Medulla oblongata (tissue), 1 donor: ENCODE measurements around the gene ENPP3.

Source experiments
- DNase-seq: peaks from one replicate; pipeline ENCODE4 v3.0.0-alpha.2; 2015; ENCODE audit errors: extremely low spot score

Gene ENPP3

DNA sequence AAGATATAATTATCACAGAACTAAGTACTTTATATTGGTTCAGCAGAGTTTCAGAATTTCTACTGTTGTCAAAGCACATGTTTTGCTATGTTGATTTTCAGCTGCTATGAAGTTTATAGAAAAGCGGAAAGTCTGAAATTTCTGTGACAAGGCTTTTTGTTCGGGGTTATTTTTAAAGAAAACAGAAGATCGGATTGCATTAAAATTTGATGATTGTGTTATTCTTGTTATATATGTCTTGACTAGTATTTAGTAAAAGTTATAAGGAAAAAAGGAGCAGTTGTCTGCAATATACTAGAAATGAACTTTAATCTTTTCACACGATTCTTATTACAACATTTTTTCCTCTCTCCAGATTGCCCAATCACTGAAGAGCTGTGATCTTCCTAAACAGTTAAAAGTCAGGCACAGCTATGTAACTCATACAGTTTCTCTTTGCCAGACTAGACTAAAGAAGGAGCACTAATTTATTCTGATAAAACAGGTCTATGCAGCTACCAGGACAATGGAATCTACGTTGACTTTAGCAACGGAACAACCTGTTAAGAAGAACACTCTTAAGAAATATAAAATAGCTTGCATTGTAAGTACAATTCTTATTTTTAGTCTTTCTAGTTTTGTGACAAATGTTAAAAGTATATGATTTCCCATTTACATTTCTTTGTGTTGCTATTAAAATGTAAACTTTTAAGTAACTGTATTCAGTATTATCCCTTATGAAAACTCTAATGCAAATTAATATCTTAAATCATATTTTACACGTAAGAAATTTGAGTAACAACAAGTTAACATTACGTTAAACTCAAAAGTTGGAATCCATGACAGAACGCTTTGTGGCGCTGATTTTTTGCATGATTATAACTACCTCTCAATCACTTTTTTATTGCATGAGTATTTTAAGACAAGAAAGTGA lies at the start of gene ENPP3:
Gene ENPP3, plus strand, starts transcription at position 423 of the 913 bp plus-strand sequence. Its CDS starts 83 bp downstream, at position 506.
- DNase-seq = no peak

DNA sequence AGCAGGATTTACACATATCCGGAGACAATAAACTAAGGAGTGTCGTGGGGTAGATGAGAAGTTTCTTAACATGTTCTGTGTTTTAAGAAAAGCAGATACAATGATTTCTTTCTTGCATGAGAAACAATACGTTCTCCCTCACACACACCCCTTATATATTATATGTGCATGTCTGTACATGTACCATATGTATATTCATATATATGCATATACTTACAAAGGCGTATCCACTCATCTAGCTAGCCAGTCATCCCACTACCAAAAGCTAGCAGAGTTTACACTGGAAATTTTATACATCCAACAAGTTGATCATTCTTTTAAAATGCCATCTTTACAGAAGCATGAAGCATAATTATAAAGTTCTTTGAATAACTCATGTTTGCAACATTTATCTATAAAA lies 49.2 kb upstream of the ENPP3 start:
- DNase-seq = no peak

DNA sequence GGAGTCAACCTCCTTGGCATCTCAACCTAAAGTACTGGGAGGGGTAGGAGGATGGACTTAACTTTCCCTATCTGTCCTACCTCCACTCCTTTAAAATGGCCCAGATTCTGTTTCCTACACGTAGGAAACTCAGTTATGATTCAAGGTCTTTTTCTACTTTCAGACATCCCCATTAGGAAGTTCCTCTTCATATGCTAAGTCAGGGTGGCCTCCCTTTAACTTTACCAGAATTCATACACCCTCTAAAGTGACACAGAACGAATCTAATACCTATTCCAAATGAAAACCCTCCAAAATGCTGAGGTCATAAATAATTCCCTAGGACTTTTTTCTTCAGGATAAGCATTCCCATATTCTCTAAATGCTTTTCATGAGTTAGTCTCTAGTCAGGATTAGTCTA lies 48.5 kb upstream of the ENPP3 start:
- DNase-seq = no peak

DNA sequence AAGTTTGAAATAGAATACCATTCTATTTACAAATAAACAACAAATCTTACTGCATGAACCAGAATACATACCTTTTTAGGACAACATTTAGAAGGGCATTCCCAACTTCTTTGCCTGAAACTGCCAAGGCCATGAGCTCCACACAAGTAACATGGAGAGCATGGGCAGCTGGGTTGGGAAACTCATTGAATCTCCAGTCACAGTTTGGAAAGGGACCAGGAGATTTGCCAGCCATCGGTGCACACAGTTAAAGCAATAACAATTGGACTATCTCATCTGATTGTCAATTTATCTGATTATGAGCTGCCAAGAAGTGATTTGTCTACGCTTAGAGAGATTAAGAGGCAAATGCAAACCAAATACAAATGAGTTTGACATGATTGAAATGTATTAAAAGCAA lies 44.2 kb upstream of the ENPP3 start:
- no peak for DNase-seq

DNA sequence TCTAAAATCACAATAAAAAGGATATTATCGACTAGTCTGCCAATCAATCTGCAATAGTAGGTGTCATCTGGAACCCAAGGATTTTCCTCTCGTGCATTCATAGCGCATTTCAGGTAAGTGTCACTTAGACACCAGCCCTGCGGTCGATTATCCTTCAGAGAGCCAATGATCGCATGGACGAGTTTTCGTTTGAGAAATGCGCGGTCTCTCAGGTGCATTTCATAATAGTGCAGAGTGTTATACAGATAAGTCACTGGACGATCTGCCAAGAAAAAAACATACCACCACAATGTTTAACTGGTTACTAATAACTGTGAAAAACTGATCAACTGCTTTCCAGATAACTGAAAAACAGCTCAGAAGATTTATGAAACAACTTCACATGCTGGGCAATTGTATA lies 43.0 kb upstream of the ENPP3 start:
- DNase-seq = no peak

DNA sequence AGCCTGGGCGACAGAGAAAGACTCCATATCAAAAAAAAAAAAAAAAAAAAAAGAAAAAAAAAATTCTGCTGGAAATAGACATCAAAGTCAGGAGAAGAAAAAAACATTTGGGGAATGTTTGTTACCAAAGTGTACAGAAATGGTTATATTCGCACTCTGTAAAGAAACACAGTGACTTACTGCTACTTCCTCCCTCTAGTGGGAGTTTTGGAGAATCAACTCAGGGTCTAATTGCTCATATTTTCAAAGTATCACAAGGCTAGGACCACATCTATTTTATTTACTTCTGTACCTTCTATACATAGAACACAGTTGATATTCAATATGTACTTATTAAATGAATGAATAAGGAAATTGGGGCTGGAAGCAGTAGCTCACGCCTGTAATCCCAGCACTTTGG lies 39.7 kb upstream of the ENPP3 start:
- no peak for DNase-seq

DNA sequence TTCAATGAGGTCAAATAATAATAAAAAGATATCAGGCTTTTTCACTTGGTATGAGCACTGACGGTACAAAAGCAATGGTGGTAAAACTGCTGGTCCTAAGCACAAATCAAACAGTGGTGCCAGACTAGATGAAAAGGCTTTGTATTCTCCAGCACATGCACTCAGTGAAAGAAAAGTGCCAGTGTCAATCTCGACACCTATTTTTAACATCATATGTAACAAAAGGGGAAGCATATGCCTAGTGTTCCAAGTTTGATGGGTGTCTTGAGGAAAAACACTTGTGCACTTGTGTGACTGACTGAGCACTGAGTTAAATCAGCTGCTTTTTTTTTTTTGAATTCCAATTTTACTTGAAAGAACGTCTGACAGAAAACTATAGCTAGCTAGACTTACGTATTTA lies 36.4 kb upstream of the ENPP3 start:
- DNase-seq = peak; percentile 47

DNA sequence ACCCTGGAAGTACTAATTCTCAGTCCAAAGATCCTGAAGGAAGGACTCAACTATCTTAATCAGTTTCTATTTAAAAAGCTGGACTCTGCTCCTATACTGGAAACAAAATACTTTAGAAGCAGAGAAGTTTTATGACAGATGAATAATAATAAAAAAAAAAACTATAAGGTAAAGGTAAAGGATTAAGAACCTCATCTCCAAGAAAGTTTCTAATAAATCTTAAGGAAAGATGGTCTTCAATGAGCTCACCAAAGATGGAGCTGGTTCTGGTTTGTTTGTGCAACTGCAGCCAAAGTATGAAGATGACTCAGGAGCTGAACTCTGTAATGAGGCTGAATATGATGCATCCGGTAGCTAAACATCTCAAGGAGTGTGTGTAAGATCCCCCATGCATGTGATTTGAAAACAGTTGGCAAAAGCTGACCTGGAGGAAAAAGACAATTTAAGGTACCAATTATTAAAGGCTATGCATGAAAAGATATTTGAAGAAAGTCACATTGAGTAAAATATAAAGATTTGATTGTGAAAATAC lies 34.3 kb upstream of the ENPP3 start:
- DNase-seq = no peak

DNA sequence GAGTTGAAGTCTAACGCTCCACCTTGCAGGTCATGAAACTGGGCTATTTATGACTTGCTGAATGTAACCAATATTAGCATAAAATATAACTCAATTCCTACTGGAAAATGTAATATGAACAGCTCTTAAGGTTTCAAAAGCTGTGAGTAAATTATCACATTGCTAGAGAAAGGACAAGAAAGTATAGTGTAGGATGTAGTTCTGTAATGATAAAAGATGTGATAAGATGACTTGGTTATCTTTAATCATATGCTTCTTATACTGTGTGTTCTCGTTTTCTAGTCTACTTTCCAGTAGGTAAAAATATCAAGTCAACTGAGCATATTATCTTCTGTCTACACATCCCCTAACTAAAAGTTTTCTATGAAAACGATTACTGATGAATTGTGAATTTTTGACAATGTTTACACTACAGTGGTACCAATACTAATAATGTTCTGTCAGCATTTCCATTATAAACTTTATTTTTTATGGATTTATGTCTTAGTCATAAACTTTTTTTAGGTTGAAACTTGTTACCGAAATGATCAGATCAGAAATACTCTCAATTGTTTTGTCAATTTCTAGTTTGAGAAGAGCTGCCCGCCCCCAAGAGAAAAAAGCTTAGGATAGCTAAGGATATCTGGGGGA lies 23.7 kb upstream of the ENPP3 start:
- DNase-seq = no peak

DNA sequence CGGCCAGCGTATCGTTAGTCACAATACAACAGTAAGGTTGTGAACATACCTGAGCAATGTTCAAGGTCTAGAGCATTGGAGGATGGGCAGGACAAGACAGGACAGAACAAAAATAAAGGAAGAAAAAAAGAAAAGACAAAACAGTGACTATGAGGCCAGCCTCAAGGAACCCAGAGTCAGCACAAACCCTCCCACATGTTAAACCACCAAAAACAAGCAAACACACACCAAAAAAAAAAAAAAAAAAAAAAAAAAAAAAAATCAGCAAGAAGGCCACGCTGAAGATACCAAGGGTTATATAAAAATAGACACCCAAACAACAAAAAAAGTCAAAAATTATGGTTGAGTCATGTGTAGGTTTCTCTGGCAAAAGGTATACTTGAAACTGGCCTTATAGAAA lies 21.8 kb upstream of the ENPP3 start:
- DNase-seq = no peak

DNA sequence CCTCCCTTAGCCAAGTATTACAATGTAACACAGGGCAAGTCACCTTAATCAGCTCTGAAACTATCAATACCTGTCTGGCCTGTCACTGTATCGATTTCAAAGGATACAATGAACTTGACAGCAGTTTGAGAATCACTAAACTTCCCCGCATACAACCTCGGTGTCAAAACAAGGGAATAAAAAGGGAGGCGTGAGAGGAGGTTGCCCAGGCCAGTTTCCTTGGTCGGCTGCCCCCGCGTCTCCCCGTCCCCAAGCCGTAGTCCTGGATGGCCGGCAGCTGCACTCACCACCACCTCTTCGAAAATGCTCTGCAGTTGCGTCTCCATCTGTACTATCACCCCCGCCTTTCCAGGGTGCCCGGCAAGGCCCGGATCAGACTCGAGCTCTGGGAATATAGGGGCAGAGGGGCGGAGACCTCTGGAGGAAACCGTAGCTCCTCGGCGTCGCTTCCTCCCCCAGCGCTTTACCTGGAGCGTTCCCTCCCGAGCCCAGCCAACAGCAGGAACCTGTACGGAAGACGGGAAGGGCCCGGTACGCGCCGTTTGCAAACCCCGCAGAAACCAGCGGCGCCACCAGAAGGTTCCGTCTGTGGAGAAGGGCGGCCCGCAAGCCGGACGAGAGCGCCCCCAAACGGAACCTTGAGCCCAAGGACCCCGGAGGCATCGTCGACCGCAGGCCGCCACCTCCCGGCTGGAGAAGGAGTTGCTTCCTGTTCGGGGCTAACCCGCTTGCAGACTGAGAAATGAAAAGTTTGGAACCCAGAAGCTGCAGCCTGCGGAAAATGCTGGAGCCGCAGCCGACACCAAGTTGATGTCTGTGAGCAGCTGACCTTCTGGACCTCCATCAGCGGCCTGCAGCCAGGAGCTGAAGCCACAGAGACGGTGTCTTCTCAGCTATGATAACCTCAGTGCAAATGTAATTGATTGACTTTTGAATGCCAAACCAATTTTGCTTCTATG lies 9.1 kb upstream of the ENPP3 start, which contains the start of gene MED23:
Gene MED23, minus strand, starts transcription at position 519 of the 959 bp plus-strand sequence. Its CDS starts 193 bp downstream, at position 326.
- peak; percentile 96 for DNase-seq

DNA sequence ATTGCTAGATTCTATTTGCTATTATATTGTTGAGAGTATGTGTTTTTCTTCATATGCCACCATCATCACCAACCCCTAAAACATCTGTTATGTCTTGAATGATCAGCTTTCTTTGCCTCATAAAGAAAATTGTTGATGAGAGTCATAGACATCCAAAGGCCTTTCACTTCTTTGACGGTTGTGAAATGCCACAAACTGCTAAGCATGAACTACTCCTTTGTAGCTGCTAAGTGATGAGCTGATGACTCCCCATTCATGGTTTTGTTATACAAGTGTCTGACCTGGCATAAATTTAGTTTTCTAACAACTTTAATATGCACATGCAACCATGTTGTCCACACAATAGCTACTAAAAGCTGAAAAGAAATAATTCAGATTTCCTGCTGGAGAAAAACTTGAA lies 8.4 kb upstream of the ENPP3 start:
- peak; percentile 13 for DNase-seq

DNA sequence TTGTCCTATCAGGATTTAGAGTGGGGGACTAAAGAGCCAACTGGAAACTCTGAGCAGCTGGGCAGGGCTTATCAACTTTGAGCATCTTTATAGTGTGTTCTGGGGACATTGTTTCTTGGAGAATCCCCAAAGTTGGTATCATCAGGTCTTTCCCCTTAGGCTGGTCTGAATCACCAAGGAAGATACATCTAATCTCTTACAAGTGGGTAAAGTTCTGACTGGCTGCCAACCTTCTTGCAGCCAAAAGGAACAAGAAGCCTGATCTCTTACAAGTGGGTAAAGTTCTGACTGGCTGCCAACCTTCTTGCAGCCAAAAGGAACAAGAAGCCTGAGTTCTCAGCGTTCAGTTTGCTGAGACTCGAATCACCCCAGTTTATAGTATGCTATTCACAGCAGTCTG lies 7.5 kb upstream of the ENPP3 start:
- peak; percentile 20 for DNase-seq

DNA sequence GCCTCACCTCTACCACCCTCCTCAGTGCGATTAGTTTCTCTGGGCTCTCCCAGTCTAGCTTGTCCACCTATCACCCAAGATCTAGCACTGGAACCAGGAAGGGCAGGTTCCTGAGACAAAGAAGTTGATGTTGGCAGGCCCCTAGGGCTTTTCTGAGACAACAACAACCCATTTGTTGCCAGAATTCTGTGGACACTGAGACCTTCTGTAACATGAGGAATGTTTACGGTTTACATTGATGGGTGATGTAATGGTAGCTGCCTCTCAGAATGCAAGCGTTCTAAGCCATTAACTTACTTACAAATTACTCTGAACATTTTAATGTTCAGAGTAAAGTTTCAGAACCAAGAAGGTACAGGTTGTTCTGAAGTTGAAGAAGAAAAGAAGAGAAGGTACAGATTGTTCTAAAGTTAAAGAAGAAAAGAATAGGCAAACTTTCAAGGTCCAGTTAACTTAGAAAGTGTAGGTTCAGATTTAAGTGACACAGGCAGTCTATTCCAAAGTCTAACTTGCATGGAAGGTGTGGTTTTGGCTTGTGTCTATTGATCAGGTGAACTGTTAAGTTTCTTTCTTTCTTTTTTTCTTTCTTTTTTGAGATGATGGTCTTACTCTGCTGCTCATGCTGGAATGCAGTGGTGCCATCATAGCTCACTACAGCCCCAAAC lies 5.3 kb upstream of the ENPP3 start:
- no peak for DNase-seq

DNA sequence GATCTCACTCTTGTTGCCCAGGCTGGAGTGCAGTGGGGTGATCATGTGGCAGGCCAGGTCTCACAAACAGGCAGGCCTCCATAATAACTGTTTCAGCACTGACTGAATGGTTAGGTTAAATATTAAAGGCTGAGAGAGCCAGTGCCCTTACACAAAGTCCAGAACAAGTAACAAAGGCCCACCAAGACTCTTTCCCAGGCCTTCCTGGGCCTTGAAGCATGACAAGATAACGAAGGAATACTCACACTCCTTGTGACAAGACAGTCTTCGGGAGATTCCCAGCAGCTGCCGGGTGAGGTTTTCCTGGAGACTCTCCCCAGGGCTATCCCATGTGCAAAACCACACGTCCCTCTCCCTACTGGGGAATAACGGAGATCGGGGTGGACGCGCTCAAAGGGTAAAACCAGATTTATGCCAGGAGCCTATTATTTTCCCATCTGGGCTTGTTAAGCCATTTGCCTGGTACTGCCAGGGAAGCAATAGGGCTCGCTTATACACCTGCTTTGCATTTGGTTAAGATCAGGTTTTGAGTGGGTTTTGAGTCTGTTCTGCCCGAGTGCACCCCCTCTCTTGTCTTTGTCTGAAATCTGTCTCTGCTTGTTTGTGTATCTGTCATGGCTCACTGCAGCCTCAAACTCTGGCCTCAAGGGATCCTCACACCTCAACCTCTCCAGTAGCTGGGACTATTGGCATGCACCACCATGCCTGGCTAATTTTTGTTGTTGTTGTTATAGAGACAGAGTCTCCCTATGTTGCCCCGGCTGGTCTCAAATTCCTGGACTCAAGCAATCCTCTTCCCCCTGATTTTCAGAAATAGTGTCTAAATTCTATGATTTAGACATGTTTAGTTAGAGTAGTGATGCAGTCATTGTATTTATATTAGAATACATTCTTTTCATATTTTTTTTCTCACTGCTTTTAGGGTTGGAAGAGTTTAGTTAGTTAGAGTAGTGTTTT lies 1.4 kb upstream of the ENPP3 start:
- DNase-seq = no peak

DNA sequence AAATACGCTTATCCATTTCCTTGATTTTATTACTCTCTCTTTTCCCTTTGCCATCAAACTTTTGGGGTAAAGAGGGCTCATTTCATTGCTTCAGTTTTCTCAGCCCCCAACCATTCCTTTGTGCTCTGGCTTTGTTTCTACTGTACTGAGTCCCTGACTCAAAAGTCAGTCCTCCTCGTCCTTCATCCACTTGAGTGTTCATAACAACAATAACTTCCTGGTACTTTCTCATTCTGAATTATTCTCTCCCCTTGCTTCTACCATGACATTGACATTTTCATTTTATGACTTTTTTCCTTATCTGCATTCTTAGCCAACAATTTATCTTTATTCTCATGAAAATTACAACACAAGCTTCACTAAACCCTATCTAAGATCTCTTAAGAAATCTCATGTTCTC lies 911 bp downstream of the ENPP3 start:
- DNase-seq = no peak

DNA sequence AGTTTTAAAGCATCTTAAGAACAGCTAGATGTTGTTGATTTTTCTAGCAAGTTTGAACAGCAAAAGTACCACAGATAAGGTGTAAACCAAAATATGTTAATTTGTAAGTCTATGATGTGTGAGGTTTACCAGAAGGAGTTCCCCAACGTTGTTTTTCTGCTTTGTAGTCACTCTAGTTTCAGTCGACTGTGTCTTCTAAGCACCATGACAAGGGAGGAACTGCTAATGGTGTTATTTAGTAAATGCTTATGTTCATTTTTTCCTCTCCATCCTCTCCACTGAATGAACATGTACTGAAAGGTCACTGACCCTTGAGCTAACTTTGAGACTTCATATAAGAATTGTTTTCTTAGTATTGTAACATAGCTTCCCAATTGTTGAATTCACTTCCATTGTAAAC lies 3.0 kb downstream of the ENPP3 start:
- no peak for DNase-seq

DNA sequence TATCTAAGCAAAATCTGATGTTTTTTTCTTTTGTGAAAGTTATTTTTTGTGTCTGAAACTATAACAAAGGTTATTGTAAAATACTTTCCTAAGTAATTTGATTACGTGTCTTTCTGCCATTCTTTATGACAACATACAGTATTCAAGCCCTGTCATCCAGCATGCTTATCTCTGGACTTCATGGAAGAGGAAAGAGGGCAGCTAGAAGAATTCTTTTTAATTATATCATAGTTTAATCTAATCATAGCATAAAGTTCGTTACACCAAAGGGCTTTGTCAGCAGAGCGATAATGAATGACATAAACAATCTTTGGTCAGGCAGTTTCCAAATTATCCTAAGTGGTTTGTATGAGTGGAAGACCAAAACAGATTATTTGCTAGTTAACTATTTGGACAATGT lies 3.5 kb downstream of the ENPP3 start:
- DNase-seq = no peak

DNA sequence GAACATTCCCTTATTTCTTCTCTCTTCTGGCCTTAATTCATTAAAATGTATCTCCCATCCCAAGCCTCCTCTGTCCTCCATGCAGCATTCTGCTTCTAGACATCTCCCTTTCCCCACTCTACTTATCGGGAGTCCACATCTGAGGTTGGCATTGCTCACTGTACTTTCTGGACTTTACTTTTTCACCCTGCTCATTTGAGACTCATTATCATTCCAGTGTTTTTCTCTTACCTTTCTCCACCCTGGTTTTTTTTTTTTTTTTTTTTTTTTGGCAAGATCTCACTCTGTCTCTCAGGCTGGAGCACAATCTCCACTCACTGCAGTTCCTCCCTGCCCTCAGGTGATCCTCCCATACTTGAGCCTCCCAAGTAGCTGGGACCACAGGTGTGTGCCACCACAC lies 4.5 kb downstream of the ENPP3 start:
- DNase-seq = no peak

DNA sequence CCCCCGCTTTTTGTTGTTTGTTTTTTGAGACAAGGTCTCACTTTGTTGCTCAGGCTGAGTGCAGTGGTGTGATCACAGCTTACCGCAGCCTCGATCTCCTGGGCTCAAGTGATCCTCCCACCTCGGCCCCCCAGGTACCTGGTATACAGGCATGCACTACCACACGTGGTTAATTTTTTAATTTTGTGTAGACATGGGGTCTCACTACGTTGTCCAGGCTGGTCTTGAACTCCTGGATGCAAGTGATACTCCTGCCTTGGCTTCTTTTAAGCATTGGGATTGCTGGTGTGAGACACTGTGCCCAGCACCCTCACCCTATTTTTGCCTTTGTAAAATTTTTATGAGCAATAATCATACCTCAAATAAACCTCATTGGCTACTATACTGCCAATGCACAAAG lies 5.5 kb downstream of the ENPP3 start:
- no peak for DNase-seq
